Tibial artery (tissue), 4 donors: ENCODE data around the gene PRRX2.

Experiments used
- DNase-seq, 2 donors: peaks; one replicate each; pipeline ENCODE4 v3.0.0-alpha.2; 2019
- H3K27ac ChIP-seq, 2 donors: fragments of 200-600 bp; sonication (generic) in 1 of 2; 1 replicate in 1 of 2; 2 replicates in 1 of 2; pipeline ENCODE4 v1.5.1; 2018 to 2019; ENCODE audit warnings: mild to moderate bottlenecking in 1 of 2
- H3K27me3 ChIP-seq, 2 donors: fragments of 200-600 bp; sonication (generic) in 1 of 2; one replicate each; pipeline versions ENCODE4 v1.5.1 to v1.6.0; 2016 to 2019
- H3K36me3 ChIP-seq, 3 donors: fragments of 200-600 bp; sonication (generic) in 2 of 3; one replicate each; pipeline ENCODE4 v1.5.1; 2016 to 2019; ENCODE audit warnings: mild to moderate bottlenecking in 2 of 3
- H3K4me1 ChIP-seq, 4 donors: fragments of 200-600 bp; sonication (generic) in 2 of 4; 1 replicate in 3 of 4; 2 replicates in 1 of 4; pipeline ENCODE4 v1.5.1; 2016 to 2019
- H3K4me3 ChIP-seq, 2 donors: fragments of 200-600 bp; sonication (generic) in 1 of 2; 1 replicate in 1 of 2; 2 replicates in 1 of 2; pipeline ENCODE4 v1.5.1; 2018 to 2019; ENCODE audit warnings: mild to moderate bottlenecking in 2 of 2
- H3K9me3 ChIP-seq, 3 donors: fragments of 200-600 bp; sonication (generic) in 1 of 3; one replicate each; pipeline ENCODE4 v1.5.1; 2016 to 2019
- intact Hi-C: fragments of 100-400 bp; cut with DNase I; formaldehyde crosslinking; loops from one replicate; pipeline ENCODE4 v1.15.0; 2023; ENCODE audit warnings: low total_unique reads
- TF ChIP-seq, protein P1 (sequence below), 2 experiments: fragments of 200-600 bp in 1 of 2; fragments of 450-650 bp in 1 of 2; IDR thresholded peaks; one replicate each; pipeline ENCODE4 v1.5.1; 2017 to 2019; ENCODE audit warnings: antibody characterized with exemption in 2 of 2, mild to moderate bottlenecking in 1 of 2, moderate library complexity in 1 of 2

Gene PRRX2

GRCh38 chr9:129650680-129651235 is 14.7 kb upstream of the PRRX2 start:
- no peaks in the 10 kb centered on the region for H3K27me3 ChIP-seq
- intact Hi-C loops, result no loop called here
- H3K36me3 ChIP-seq, result no peaks in the 10 kb centered on the region
- H3K27ac ChIP-seq, result peak overlapping the region; percentile 10 to 78
- peaks cover 0 to 32% (median 19%) of the 10 kb centered on the region in 4 donors for H3K4me1 ChIP-seq
- no peaks in the 10 kb centered on the region for H3K9me3 ChIP-seq
- TF ChIP-seq, protein P1, sequence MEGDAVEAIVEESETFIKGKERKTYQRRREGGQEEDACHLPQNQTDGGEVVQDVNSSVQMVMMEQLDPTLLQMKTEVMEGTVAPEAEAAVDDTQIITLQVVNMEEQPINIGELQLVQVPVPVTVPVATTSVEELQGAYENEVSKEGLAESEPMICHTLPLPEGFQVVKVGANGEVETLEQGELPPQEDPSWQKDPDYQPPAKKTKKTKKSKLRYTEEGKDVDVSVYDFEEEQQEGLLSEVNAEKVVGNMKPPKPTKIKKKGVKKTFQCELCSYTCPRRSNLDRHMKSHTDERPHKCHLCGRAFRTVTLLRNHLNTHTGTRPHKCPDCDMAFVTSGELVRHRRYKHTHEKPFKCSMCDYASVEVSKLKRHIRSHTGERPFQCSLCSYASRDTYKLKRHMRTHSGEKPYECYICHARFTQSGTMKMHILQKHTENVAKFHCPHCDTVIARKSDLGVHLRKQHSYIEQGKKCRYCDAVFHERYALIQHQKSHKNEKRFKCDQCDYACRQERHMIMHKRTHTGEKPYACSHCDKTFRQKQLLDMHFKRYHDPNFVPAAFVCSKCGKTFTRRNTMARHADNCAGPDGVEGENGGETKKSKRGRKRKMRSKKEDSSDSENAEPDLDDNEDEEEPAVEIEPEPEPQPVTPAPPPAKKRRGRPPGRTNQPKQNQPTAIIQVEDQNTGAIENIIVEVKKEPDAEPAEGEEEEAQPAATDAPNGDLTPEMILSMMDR (IDR thresholded peaks at IDR 0.05), result no peak
- no peak for DNase-seq
- H3K4me3 ChIP-seq, result no peak overlapping the region

DNA sequence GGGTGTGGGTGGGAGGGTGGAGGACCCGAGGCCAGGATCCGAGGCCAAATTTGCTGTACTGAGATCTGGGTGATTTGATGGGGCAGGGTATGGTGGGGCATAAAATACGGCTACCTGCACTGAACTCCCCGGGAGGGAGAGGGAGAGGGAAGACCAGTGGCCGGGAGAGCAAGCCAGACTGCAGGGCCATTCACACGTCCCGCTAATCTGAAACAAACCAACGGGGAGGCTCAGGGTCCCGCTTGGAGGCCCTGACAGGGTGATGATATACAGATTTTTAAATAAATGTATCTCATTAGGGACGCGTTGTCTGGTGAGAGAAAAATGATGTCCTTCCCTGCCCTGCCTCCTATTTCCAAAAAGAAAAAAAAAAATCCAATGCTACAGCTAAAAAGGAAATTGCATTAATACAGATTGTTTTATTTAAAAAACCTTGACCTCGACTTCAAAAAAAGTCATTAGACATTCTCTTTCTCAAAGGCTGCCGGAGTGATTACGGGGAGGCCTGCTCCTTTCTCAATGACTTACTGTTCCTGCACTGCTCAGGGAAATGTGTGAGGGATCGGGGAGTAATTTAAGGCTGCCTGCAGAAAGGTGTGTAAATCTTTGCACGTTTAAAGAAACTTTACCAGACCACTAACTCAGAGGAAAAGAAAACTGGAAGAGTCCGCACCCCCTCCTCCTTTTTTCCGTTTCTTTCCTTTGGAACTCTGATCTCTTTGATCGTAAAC is 11.5 kb upstream of the PRRX2 start:
- H3K4me3 ChIP-seq, result no peak overlapping the region
- no peaks in the 10 kb centered on the region for H3K9me3 ChIP-seq
- H3K4me1 ChIP-seq, result peaks cover 0 to 21% (median 9%) of the 10 kb centered on the region in 4 donors
- no peak for DNase-seq
- H3K27me3 ChIP-seq, result no peaks in the 10 kb centered on the region
- no peaks in the 10 kb centered on the region for H3K36me3 ChIP-seq
- H3K27ac ChIP-seq, result no peak overlapping the region
- intact Hi-C loops, result no loop called here
- TF ChIP-seq, protein P1 (IDR thresholded peaks at IDR 0.05), result no peak

DNA sequence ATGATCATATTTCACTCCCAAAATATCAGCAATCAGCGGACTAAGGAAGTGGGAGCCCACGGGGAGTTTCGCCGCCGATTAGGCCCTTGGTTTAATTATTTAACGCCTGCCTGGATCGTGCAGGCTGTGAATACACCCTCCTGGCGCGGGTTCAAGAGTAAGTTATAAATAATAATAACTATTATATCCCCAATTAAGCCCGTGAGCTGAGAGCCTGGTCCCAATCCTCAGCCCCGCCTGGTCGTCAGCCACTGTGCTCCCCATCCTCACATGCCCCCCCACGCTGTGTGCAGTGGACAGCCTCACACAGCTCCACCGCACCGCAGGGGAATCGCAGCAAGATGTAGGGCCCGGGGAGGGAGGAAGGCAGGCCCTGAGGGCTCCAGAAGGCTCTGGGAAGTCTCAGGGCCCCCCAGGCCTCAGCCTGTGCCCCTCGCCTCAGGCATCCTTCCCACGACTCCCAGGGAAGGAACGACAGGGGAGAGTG is 10.8 kb upstream of the PRRX2 start:
- Histone ChIP-seq H3K9me3 (no peaks in the 10 kb centered on the region), H3K4me1 (peaks cover 0 to 15% (median 6%) of the 10 kb centered on the region in 4 donors), H3K27ac (no peak overlapping the region), H3K27me3 (no peaks in the 10 kb centered on the region), H3K4me3 (no peak overlapping the region), H3K36me3 (no peaks in the 10 kb centered on the region)
- intact Hi-C loops, result no loop called here
- DNase-seq, result no peak
- TF ChIP-seq, protein P1 (IDR thresholded peaks at IDR 0.05), result no peak

DNA sequence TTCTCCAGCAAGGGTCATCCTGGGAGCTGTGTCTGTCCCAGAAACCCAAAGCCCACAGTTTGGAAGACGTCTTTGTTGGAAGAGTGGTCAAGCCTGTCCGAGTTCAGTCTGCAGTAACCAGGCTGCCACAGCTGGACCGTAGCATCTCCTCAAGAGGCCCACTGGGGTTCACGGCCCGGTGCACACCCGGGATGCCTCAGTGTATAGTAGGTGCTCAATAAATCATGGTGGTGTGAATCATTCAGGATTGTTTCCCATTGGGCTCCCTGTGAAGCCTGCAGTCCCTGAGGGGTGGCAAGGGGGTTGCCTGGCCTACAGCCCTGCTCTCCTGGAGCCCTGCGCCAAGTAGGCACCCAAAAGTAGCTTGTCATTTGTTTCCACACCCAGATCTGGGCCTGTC is 10.3 kb upstream of the PRRX2 start:
- H3K4me1 ChIP-seq, result peaks cover 0 to 9% (median 3%) of the 10 kb centered on the region in 4 donors
- H3K27ac ChIP-seq, result no peak overlapping the region
- DNase-seq, result no peak
- intact Hi-C loops, result no loop called here
- no peaks in the 10 kb centered on the region for H3K27me3 ChIP-seq
- TF ChIP-seq, protein P1 (IDR thresholded peaks at IDR 0.05), result no peak
- H3K36me3 ChIP-seq, result no peaks in the 10 kb centered on the region
- no peaks in the 10 kb centered on the region for H3K9me3 ChIP-seq
- no peak overlapping the region for H3K4me3 ChIP-seq

DNA sequence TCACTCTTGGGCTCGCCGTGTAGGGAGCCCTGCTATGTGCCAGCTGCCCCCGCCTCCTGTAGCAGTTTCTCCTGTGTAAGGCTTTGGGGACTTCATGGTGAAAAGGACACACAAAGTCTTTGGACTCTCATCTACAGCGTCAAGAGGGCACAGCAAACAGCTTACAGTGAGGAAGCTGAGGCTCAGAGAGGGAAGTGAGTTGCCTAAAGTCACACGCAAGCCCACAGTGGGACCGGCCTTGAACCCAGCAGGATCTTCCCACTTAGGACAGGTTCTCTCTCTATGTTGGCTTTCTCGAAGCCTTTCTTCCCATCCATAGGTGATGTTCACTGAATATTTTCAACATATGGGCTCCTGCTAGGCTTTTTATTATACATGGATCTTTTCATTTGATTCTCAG is 9.8 kb upstream of the PRRX2 start:
- intact Hi-C loops, result no loop called here
- no peak overlapping the region for H3K27ac ChIP-seq
- no peak for DNase-seq
- TF ChIP-seq, protein P1 (IDR thresholded peaks at IDR 0.05), result no peak
- no peaks in the 10 kb centered on the region for H3K36me3 ChIP-seq
- no peaks in the 10 kb centered on the region for H3K27me3 ChIP-seq
- no peaks in the 10 kb centered on the region for H3K9me3 ChIP-seq
- no peak overlapping the region for H3K4me3 ChIP-seq
- H3K4me1 ChIP-seq, result peaks cover 0 to 4% (median 1%) of the 10 kb centered on the region in 4 donors
